ENCODE measurements around the gene PSME2. TPM values are rescaled to one million over a fixed set of nuclear protein-coding genes. Genes with fewer than 3 reads are reported as not detected.

Gene PSME2
- total and polyA plus RNA-seq, 9 of the 15 experiments (the other 6 are each of a cell fraction or from before 2014, with no cell fraction given): 111 to 579 (median 159) TPM

DNA sequence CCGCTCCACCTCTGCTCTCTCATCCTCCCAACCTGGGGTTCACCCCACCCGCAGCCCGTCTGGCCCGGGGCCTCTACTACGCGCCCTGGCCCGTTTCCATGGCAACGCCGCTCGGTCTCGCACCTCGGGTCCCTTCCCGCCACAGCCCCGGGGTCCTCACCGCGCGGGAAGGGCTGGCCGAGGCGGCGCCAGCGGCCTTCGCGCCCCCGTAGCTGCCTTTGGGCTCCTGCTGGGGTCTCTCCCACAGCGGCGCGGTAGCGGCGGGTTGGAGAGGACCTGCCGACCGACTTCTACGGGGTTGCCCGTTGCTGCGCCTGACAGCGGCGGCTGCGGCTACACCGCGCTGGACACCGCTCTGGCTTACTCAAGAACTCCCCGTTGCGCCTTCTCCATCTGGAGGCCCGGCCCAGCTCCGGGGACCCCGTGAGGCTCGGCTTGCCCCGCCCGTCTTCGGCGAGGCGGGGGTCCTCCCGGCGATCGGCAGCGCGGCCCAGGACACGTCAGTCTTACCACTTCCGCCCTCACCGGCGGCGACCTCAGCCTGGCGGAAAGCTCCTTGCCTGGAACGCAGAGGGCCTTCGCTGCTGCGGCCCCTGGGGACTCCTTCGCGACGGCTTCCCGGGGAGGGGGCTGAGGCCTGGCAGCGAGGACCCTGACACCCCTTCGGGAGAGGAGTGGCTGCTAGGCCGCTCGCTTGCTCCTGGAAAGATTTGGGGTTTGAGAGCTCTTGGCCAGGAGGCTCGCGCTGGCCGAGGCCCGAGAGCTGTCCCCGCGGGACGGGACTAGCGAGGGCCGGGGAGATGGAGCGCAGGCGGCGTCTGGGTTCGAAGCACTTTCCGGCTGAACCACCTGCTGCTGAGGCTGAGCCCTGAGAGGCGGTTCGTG is 49.0 kb upstream of the PSME2 start, which contains the start of gene TM9SF1 (continued):
- TF ChIP-seq, protein P1, sequence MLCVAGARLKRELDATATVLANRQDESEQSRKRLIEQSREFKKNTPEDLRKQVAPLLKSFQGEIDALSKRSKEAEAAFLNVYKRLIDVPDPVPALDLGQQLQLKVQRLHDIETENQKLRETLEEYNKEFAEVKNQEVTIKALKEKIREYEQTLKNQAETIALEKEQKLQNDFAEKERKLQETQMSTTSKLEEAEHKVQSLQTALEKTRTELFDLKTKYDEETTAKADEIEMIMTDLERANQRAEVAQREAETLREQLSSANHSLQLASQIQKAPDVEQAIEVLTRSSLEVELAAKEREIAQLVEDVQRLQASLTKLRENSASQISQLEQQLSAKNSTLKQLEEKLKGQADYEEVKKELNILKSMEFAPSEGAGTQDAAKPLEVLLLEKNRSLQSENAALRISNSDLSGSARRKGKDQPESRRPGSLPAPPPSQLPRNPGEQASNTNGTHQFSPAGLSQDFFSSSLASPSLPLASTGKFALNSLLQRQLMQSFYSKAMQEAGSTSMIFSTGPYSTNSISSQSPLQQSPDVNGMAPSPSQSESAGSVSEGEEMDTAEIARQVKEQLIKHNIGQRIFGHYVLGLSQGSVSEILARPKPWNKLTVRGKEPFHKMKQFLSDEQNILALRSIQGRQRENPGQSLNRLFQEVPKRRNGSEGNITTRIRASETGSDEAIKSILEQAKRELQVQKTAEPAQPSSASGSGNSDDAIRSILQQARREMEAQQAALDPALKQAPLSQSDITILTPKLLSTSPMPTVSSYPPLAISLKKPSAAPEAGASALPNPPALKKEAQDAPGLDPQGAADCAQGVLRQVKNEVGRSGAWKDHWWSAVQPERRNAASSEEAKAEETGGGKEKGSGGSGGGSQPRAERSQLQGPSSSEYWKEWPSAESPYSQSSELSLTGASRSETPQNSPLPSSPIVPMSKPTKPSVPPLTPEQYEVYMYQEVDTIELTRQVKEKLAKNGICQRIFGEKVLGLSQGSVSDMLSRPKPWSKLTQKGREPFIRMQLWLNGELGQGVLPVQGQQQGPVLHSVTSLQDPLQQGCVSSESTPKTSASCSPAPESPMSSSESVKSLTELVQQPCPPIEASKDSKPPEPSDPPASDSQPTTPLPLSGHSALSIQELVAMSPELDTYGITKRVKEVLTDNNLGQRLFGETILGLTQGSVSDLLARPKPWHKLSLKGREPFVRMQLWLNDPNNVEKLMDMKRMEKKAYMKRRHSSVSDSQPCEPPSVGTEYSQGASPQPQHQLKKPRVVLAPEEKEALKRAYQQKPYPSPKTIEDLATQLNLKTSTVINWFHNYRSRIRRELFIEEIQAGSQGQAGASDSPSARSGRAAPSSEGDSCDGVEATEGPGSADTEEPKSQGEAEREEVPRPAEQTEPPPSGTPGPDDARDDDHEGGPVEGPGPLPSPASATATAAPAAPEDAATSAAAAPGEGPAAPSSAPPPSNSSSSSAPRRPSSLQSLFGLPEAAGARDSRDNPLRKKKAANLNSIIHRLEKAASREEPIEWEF (CRISPR knock-in tag; IDR thresholded peaks at IDR 0.05): no peak
- TF ChIP-seq TCF7L2 (IDR thresholded peaks at IDR 0.05; ENCODE audit: low read depth, low read length): no peak
- TF ChIP-seq TAF15 (IDR thresholded peaks at IDR 0.05; ENCODE audit: low read depth, low read length): no peak
- TF ChIP-seq ARNT (IDR thresholded peaks at IDR 0.05): no peak
- peak; percentile 55 for TF ChIP-seq PHF20 (IDR thresholded peaks at IDR 0.05; ENCODE audit: partially characterized antibody)
- peak; percentile 7; the same call in 1 of the 2 replicates for TF ChIP-seq TCF3 (CRISPR knock-in tag; IDR thresholded peaks at IDR 0.05)
- TF ChIP-seq WHSC1 (IDR thresholded peaks at IDR 0.05; ENCODE audit: low read length): no peak
- TF ChIP-seq BRD9 (IDR thresholded peaks at IDR 0.05; ENCODE audit: low read depth, partially characterized antibody): no peak
- TF ChIP-seq TGIF2 (CRISPR knock-in tag; IDR thresholded peaks at IDR 0.05): peak; percentile 68; the same call in 1 of the 2 replicates
- TF ChIP-seq, protein P2, sequence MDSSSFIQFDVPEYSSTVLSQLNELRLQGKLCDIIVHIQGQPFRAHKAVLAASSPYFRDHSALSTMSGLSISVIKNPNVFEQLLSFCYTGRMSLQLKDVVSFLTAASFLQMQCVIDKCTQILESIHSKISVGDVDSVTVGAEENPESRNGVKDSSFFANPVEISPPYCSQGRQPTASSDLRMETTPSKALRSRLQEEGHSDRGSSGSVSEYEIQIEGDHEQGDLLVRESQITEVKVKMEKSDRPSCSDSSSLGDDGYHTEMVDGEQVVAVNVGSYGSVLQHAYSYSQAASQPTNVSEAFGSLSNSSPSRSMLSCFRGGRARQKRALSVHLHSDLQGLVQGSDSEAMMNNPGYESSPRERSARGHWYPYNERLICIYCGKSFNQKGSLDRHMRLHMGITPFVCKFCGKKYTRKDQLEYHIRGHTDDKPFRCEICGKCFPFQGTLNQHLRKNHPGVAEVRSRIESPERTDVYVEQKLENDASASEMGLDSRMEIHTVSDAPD (CRISPR knock-in tag; IDR thresholded peaks at IDR 0.05): no peak
- no peak for TF ChIP-seq PHB2 (IDR thresholded peaks at IDR 0.05; ENCODE audit: low read depth)
- TF ChIP-seq ZBTB17 (CRISPR knock-in tag; IDR thresholded peaks at IDR 0.05): peak; percentile 29
- TF ChIP-seq FOXA1 (IDR thresholded peaks at IDR 0.05; ENCODE audit: borderline replicate concordance): no peak
- TF ChIP-seq ZBTB8A (IDR thresholded peaks at IDR 0.05; ENCODE audit: partially characterized antibody): no peak
- TF ChIP-seq, protein P3, sequence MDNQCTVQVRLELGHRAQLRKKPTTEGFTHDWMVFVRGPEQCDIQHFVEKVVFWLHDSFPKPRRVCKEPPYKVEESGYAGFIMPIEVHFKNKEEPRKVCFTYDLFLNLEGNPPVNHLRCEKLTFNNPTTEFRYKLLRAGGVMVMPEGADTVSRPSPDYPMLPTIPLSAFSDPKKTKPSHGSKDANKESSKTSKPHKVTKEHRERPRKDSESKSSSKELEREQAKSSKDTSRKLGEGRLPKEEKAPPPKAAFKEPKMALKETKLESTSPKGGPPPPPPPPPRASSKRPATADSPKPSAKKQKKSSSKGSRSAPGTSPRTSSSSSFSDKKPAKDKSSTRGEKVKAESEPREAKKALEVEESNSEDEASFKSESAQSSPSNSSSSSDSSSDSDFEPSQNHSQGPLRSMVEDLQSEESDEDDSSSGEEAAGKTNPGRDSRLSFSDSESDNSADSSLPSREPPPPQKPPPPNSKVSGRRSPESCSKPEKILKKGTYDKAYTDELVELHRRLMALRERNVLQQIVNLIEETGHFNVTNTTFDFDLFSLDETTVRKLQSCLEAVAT (IDR thresholded peaks at IDR 0.05): 0 out of 4 replicates have a peak, but pooled peaks of 1 of the 2 experiments have one; percentile 14
- TF ChIP-seq, protein P4, sequence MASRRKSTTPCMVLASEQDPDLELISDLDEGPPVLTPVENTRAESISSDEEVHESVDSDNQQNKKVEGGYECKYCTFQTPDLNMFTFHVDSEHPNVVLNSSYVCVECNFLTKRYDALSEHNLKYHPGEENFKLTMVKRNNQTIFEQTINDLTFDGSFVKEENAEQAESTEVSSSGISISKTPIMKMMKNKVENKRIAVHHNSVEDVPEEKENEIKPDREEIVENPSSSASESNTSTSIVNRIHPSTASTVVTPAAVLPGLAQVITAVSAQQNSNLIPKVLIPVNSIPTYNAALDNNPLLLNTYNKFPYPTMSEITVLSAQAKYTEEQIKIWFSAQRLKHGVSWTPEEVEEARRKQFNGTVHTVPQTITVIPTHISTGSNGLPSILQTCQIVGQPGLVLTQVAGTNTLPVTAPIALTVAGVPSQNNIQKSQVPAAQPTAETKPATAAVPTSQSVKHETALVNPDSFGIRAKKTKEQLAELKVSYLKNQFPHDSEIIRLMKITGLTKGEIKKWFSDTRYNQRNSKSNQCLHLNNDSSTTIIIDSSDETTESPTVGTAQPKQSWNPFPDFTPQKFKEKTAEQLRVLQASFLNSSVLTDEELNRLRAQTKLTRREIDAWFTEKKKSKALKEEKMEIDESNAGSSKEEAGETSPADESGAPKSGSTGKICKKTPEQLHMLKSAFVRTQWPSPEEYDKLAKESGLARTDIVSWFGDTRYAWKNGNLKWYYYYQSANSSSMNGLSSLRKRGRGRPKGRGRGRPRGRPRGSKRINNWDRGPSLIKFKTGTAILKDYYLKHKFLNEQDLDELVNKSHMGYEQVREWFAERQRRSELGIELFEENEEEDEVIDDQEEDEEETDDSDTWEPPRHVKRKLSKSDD (conservative IDR thresholded peaks at IDR 0.05; ENCODE audit: low read length): no peak
- no peak for TF ChIP-seq NELFE (IDR thresholded peaks at IDR 0.05; ENCODE audit: insufficient read depth, insufficient read length)

Measured in K562 (cell line).